NCI-H510A treated with DMSO at 0.1 percent for 48 hours (cell line): ENCODE data around the gene DPP6.

Experiments used
- DNase-seq: peaks from one replicate; lab custom pipeline; 2025; lab: John Stamatoyannopoulos, UW

DPP6 gene

GRCh38 chr7:154338701-154339506 is 286.7 kb downstream of the DPP6 start:
- DNase-seq: no peak

GRCh38 chr7:154342971-154343633 is 290.9 kb downstream of the DPP6 start:
- DNase-seq: no peak

DNA sequence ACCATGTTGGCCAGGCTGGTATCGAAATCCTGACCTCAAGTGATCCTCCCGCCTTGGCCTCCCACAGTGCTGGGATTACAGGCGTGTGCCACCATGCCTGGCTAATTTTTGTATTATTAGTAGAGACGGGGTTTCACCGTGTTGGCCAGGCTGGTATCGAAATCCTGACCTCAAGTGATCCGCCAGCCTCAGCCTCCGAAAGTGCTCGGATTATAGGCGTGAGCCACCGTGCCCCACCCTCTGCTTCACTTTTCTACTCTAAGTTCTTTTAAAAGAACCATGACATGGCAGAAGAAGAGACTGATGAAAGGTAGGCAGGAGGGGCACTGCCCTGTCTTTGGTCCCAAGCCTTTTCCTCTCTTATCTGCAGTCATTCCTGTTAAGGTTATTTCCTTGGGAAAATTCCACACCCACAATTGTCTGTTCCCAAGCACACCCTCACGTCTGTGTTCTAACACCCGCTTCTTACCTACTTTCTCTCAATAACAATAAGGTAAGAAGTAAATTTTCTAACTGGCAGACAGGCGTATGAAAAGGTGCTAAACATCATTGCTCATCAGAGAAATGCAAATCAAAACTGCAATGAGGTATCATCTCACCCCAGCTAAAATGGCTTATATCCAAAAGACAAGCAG is 291.7 kb downstream of the DPP6 start:
- no peak for DNase-seq

GRCh38 chr7:154345093-154345492 is 292.9 kb downstream of the DPP6 start:
- DNase-seq: no peak

DNA sequence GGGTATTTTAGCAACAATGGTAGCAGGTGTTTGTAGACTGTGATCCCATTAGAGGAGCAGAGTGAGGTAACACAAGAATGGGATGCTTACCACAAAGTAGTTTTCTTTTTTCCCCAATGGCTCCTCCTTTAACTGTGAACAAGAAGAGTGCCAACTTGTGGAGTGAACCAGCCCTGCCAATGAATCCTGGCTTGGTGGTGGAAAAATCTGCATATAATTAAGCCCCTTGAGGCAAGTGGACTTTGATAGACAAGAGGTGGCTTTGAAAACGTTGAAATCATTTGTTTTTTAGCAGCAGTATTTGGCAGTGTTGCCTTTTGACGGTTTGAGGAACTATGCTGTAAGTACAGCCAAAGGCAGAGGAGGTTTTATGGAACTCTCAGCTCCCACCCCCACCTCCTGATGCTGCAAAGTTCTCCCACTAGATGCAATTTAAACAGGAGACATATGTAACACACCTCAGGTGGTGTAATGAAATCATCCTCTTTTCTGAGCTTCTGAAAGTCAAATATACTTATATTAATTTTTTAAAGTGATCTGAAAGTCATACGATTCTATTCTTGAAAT is 295.6 kb downstream of the DPP6 start:
- DNase-seq: no peak

DNA sequence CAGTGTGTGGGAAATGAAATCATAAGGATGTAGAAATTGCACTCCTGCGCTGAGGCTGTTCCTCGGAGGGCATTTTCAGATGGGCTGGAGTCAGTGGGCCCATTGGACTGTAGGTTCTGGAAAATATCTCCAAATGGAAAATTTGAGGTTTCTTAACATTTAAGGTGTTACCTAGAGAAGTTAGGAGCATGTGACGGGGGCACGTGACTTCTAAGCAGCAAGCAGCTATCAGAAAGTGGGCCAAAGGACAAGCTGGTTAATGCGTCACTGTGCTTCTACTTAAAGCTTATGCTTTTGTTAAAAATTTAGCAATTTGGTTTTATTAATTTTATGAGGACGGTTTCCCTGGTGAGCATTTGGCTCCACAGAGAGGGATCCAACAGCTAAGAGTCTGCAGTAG is 298.7 kb downstream of the DPP6 start:
- DNase-seq: no peak

- no peak for DNase-seq
These were observed 301.2 kb downstream of the DPP6 start for GRCh38 chr7:154353355-154353767.

DNA sequence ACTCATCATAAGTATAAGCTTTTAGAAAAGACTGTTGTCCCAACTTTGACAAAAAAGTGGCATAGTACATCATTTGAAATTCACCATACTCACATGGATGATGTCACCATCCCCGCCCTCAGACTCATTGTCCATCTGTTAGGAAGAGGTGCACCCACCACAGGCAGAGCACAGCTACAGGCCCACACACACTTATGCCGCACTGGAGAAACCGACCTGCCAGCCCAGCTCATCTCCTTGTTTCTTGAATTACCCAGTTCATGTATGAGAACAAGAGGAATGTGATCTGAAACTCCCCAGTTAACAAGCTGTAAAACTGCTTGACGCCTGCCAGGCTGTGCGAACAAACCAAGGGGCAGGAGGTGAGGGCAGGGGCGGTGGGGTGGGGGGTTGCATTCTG is 312.0 kb downstream of the DPP6 start:
- no peak for DNase-seq

DNA sequence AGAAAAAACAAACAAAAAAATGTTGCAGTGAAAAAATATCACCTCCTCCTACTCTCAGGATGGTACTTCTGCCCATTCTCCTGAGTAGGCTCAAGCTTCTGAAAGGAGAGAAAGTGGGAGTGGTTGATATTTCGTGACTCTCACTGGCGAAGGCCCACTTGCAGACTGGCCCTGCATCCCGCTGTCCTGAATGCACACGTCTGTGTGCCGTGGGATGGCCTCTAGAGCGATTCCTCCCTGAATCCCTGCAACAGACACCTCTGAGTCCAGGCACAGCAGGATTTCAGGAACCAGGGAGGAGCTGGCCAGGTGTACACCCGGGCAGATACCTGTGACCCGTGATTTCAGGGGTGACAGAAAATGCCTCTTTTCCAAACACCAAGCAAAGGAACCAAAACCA is 319.2 kb downstream of the DPP6 start:
- no peak for DNase-seq

- no peak for DNase-seq
These were observed 319.9 kb downstream of the DPP6 start for GRCh38 chr7:154372011-154372601.

- no peak for DNase-seq
These were observed 321.8 kb downstream of the DPP6 start for GRCh38 chr7:154373956-154374355.

DNA sequence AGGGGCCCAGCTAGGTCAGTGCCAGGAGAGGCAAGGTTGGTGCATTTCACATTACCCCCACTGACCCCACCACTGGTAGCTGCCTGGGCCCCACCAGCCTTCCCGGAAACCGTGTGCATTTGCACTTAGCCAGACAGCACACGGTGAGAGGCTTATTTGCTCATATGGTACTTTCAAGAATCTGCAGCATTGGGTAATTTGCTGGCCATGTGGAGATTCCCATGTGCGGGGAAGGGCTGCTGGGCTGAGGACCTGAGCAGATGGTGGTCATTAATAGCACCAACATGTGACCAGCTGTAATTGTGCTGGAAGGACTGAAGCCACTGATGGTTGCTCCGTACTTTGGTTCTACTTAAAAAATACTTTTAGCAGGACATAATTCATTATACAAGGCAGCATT is 323.8 kb downstream of the DPP6 start:
- DNase-seq: no peak

- DNase-seq: no peak
These were observed 328.6 kb downstream of the DPP6 start for GRCh38 chr7:154380771-154381170.

DNA sequence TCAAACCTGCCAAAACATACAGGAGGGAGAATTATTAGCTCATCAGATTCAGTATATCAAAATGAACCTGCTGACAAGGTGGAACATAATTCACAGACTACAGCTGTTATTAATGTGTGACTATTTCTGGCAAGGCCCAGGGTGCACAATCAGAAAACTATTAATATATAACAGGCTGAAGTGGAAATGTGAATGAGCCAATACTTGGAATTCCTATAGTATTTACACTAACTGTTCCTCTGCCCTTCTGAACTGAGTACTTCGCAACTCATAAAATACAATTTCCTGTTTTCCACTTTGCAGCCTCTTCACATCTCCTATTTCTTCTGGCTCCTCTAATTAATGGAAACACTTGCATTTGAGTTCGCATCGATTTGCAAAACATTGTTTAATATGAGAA is 330.8 kb downstream of the DPP6 start:
- no peak for DNase-seq

DNA sequence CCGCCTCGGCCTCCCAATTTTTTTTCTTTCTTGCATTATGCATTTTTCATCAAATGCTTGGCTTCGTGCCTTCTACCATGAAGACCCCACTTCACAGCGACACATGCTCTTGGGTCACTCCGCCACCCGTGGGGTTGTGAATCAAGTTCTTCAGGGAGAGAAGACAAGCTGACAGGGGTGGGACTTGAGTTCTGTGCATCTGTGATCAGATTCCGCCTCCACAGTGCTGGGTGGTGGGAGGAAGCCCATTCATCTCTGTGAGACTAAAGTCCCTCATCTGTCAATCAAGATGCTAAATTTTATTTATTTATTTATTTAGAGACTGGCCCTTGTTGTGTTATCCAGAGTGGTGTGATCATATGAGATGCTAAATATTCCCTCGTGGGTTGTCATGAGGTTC is 333.0 kb downstream of the DPP6 start:
- DNase-seq: no peak

- no peak for DNase-seq
These were observed 335.1 kb downstream of the DPP6 start for GRCh38 chr7:154387252-154387651.

DNA sequence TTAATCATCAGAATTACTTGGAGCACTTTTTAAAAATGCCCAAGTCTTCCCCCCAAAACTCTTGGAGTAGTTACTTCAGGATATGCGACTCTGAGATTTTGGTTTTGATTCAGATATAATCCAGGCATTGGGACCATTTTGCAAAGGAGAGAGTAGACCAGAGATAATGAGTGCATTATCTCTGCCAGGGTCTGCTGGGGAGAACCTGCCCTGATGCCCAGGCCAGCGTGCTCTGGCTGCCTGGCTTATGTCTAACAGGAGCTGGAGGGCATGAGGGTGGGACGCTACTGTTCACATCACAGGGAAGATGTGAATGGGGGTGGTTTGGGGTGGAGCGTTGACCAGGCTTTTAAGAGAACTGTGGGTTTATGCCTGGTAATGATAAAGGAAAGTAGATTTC is 336.2 kb downstream of the DPP6 start:
- DNase-seq: no peak

DNA sequence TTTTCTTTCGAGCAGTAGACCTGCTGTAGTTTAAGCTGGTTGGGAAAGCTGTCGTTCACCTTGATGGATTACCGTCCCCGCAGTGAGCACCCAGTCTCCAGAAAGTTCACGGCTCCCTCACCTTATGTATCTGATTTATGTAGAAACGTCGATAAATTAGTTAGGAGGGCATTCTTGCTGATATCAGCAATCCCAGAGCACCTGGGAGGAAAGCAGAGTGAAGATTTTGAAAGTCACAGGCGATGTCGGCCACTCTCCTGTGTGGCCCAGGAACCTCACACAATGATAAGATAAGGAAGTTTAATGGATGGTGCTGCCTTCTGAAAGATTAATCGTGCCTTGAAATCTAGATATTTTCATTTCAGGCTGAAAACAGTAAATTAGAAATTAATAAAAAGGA is 336.8 kb downstream of the DPP6 start:
- DNase-seq: no peak

GRCh38 chr7:154390961-154391360 is 338.8 kb downstream of the DPP6 start:
- DNase-seq: no peak

DNA sequence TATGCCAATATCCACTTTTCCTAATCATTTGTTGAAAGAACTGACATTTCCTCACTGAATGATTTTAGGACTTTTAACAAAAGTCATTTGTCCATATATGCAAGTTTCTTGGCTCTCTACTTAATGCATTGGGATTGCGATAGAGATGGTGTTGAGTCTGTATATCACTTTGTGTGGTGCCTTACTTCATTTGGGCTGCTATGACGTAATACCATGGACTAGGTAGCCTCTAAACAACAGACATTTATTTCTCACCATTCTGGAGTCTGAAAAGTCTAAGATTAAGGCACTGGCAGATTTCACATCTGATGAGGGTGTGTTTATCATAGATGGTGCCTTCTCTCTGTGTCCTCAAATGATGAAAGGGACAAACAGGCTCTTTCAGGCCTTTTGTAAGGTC is 342.6 kb downstream of the DPP6 start:
- no peak for DNase-seq

GRCh38 chr7:154406312-154406711 is 354.1 kb downstream of the DPP6 start:
- no peak for DNase-seq

DNA sequence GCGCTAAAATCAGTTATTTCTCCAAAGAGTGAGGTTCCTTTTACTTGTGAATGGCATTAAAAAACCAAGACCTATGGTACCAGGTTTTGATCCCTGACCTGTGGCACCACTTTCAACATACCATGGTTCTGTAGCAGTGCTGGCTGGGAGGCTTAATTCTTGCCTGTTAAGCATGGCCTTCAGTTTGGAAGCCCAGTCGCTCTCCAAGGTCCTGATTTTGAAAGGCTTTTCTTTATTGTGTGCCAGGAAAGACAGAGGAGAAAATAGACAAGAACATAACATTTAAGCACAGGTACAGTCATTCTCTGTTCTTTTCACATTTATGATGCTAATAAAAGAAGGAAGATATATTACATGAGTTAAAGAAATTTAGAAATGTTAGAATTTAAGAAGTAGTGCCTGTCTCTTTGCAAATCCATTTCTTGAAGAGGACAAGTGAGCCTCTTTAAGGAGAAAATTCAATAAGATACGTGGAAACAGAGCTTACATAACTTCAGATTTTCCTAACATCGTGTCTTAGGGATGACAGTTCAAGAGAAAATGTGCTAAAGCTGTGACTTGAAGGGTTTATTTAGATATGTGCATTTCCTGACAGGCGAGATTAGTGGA is 357.6 kb downstream of the DPP6 start:
- DNase-seq: no peak
